ENCODE measurements around the gene SLC43A2.

GRCh38 chr17:1621273-1621954 is 7.2 kb downstream of the SLC43A2 start:
- TF ChIP-seq CTCF (IDR thresholded peaks at IDR 0.05) (no peak), POLR2A (IDR thresholded peaks at IDR 0.05) (no peak)
